SK-N-MC (cell line): ENCODE measurements around the gene MREG.

Source experiments
- EZH2 ChIP-seq: fragments of 200-600 bp; sonication (generic); IDR thresholded peaks from one replicate; pipeline ENCODE4 v1.6.1; 2017; ENCODE audit warnings: antibody characterized with exemption
- FOXP2 ChIP-seq: optimal IDR thresholded peaks from 2 replicates; pipeline ENCODE3; 2011; ENCODE audit warnings: mild to moderate bottlenecking, moderate library complexity; ENCODE audit not compliant: insufficient read depth; ENCODE audit errors: extremely low read length, control extremely low read depth
- POLR2AphosphoS5 ChIP-seq: IDR thresholded peaks from 2 replicates; pipeline ENCODE4 v1.6.1; 2012; ENCODE audit warnings: mild to moderate bottlenecking, low read depth, low read length, borderline replicate concordance

- TF ChIP-seq POLR2AphosphoS5: no peak
- no peak for TF ChIP-seq EZH2
- TF ChIP-seq FOXP2: no peak
Observed at GRCh38 chr2:216029416-216030129, 16.2 kb upstream of the MREG start.
